A549 treated with CORT108297 at 1 μM for 4 hours (cell line): ENCODE data around the gene CCDC24. TPM values are rescaled to one million over a fixed set of nuclear protein-coding genes. Genes with fewer than 3 reads are reported as not detected.

ENCODE experiments used
- total RNA-seq: library from RNA; stranded (reverse); fragments of 200-300 nt; extraction: Qiagen RNA extraction; gene quantifications from 5 replicates; pipeline ENCODE4 v1.2.3, GENCODE V29; 2022

Gene CCDC24
- total RNA-seq: 5.7 to 8.3 TPM (median 7.8 TPM) in 5 replicates

GRCh38 chr1:43991476-43992231 lies at the start of gene CCDC24:
TSS of gene CCDC24 (plus strand) at chr1:43991599. CDS start at chr1:43991879, 280 bp downstream.

GRCh38 chr1:43946236-43947060 lies 45.0 kb upstream of the CCDC24 start, which contains the start of gene IPO13:
TSS of gene IPO13 (plus strand) at chr1:43946950. CDS start at chr1:43947601, 651 bp downstream.

GRCh38 chr1:43969746-43970466 lies 21.5 kb upstream of the CCDC24 start, which contains the start of gene DPH2:
TSS of gene DPH2 (plus strand) at chr1:43970010. CDS start at chr1:43970176, 166 bp downstream.

GRCh38 chr1:43974443-43975248 lies 16.8 kb upstream of the CCDC24 start, which contains the start of gene ATP6V0B:
TSS of gene ATP6V0B (plus strand) at chr1:43974960. CDS start at chr1:43975041, 81 bp downstream.

GRCh38 chr1:43978551-43979260 lies 12.7 kb upstream of the CCDC24 start, which contains the start of gene B4GALT2:
TSS of gene B4GALT2 (plus strand) at chr1:43979210. CDS start at chr1:43981161, 1,951 bp downstream.

GRCh38 chr1:44031252-44032169 lies 40.1 kb downstream of the CCDC24 start, which contains the start of gene SLC6A9:
TSS of gene SLC6A9 (minus strand) at chr1:44031462. CDS start at chr1:44024277, 7,185 bp downstream.

Other genes starting within 250 kb of the CCDC24 start
- gene ARTN, start 57.8 kb upstream of the CCDC24 start, total RNA-seq: 0.15 to 0.27 TPM (median 0.20 TPM) in 5 replicates
- 11.6 to 17.0 TPM (median 16.1 TPM) in 5 replicates for gene IPO13, start 44.6 kb upstream of the CCDC24 start, total RNA-seq
- gene DPH2, start 21.6 kb upstream of the CCDC24 start, total RNA-seq: 39.6 to 43.7 TPM (median 41.5 TPM) in 5 replicates
- gene ATP6V0B, start 16.6 kb upstream of the CCDC24 start, total RNA-seq: 96.0 to 178 TPM (median 153 TPM) in 5 replicates
- gene B4GALT2, start 12.4 kb upstream of the CCDC24 start, total RNA-seq: 46.6 to 71.8 TPM (median 68.6 TPM) in 5 replicates
- 11.9 to 17.8 TPM (median 17.0 TPM) in 5 replicates for gene SLC6A9, start 39.9 kb downstream of the CCDC24 start, total RNA-seq
- gene KLF17, start 127.2 kb downstream of the CCDC24 start, total RNA-seq: 0.27 to 0.50 TPM (median 0.34 TPM) in 5 replicates
- 0.02 to 0.03 TPM in 2 of 5 replicates, not detected in the others for gene KLF18, start 150.0 kb downstream of the CCDC24 start, total RNA-seq
- gene DMAP1, start 221.9 kb downstream of the CCDC24 start, total RNA-seq: 19.7 to 21.7 TPM (median 20.4 TPM) in 5 replicates